HG02610 (cell line): ENCODE results near the gene ERCC4.
A peak's percentile ranks its signal among the peaks of the same experiment; 100 is the strongest.

Source experiments
- ATAC-seq: cut with Tn5 transposase; IDR thresholded peaks from one replicate; pipeline ENCODE4 v1.9.1; 2021; ENCODE audit warnings: mild to moderate bottlenecking, moderate library complexity; ENCODE audit not compliant: unreplicated experiment

Gene ERCC4

DNA sequence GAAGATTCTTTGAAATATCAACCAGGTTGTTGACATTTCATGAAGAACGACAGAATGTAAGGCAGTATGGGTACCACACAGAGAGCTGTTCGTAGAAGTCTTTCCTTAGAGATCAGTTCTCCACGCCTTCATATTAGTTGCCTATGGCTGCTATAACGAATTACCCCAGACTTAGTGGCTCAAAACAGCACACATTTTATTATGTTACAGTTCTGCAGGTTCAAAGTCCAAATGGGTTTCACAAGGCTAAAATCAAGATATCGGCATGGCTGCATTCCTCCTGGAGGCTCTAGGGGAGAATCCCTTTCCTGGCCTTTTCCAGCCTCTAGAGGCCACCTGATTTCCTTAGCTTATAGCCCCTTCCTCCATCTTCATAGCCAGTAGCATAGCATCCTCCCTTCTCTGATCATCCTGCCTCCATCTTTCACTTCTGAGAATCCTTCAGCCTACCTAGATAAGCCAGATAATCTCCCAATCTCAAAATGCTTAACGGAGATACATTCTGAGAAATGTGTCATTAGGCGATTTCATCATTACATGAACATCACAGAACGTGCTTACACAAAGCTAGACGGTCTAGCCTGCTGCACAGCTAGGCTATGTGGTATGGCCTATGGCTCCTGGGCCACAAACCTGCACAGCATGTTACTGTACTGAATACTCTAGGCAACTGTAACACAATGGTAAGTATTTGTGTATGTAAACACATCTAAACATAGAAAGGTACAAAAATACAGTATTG, 26.0 kb downstream of the ERCC4 start:
- no peak for ATAC-seq

DNA sequence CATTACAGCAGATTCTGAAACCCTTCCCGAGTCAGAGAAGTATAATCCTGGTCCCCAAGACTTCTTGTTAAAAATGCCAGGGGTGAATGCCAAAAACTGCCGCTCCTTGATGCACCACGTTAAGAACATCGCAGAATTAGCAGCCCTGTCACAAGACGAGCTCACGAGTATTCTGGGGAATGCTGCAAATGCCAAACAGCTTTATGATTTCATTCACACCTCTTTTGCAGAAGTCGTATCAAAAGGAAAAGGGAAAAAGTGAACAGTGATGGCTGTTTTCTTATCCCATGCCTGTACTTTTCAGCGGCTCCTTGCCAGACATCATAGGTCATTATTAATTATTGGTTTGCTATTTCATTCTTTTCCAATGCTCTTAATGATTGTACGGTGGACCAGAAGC, 28.1 kb downstream of the ERCC4 start:
- ATAC-seq, result no peak

DNA sequence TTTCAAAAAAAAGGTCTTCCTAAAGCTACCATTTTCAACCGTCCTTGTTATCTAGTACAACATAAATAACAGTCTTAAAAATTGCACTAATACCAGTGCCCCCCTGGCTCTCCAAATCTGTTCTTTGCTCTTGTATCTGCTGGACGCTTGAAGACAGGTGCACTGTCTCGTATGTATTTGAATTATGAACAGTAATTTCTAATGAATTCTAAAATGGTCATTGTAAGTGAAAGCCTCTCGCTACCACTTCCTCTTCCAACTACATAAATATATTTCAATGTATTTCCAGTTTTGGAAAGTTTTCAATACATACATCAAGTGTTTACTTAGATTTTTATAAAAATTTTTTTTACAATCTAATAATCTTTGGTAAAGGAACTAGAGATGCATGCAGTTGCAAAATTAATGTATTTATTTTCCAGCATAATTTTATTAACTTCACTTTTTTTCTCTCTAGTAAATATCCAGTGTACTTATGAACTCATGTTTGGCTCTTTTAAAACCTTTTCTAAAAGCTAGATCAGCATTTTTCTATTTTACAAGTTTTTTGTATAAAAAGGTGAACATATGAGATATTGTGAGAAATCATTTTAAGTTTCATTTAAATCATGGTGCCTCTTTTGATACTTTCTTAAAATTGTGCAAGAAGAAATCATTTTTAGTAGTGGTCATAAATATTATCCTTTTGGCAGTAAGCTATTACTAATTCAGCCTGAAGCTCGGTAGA, 31.0 kb downstream of the ERCC4 start:
- no peak for ATAC-seq

DNA sequence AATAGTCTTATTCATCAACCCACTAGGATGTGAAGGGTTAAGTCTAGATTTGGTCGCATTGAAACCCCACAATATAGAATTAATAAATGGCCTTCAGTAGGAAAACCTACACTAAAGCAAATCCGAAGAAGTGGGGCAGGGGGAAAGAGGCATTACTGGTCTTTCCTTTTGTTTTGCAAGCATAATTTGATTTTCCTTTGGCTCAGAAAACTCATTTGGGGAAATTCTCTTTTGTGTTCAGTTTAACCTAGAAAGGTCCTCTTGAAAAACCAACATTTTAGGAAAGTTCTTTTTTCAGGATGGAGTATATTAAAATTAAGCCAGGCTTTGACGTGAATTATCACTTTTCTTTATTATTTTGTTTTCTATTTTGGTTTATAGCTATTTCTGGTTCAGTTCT, 31.7 kb downstream of the ERCC4 start:
- ATAC-seq, result no peak

DNA sequence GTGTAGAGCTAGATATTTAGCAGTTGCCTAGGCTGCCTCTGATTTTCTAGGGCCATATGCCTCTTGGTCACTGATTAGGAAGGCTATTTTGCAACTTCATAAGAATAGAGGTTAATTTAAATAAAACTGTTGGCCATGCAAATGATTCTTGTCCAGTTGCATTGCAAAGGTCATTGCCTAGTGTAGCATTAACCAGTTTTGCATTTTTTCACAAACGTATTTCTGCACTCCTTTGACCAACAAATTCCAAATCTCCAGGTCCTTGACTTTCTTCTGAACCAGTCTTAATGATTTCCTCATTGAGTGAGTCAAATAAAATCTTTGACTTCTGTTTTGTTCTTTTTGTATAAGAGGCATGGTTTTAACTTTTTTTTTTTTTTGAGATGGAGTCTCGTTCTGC, 33.5 kb downstream of the ERCC4 start:
- ATAC-seq, result no peak

DNA sequence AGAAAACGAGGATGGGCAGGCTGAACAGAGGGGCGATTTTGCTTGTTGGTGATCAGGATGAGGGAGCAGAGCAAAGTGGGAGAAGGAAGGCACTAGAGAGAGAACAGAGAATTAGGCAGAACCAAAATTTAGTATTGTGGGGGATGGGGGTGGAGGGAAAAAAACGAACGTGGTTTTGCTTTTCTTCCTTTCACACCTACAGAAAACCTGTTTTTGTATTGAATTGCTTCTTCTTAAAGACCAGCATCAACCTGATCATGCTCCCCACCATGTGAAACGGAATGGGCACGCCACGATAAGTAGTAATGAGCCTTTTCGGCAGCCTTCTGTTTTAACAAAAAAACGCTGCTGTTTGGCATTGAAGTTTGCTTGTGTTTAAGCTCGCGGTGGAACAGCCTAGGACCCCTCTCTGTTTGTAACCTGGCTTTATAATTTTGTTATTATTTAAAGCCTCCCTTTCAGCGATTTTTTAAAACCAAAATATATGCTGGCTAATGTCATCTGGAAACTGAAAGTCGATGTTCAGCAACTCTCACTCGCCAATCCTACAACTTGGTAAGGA, 36.8 kb downstream of the ERCC4 start:
- ATAC-seq, result no peak

DNA sequence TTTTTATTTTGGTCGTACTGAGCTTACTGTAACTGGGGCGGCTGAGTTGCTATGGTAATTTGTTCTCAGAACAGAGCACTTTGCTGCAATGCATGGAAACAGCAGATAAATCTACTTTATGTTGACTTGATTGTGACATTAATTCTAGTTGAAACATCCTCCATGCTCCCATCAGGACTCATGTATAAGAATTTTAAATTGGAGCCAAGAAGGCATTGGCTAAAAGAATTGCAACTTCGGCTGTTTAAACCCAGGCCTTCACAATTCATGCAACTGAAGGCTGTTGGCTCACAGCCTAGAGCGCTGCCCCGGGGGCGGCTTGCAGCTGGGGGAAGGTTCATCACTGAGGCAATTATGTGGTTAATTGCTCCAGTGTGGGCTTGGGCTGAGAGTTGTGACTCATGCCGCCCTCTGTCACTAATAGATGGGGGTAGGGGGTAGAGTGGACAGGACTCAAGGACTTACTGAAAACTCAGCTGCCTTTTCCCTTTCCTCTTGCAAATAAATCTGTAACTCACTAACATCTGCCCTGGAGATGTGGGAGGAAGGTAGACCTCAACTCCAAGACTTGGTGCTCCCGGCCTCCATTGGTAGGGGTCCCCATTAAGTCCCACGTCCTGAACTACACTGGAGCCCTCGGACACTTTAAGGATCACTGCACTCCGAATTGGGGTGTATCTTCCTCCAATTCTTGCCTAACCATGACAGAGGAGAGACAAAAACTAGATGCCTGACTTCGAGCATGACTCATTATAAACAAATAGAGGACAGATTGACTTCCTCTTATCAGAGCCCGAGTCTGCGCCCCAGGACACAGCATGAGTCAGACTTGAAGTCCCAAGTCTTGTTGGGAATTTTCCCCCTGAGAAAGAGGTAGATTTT, 37.5 kb downstream of the ERCC4 start:
- peak; percentile 77 for ATAC-seq

DNA sequence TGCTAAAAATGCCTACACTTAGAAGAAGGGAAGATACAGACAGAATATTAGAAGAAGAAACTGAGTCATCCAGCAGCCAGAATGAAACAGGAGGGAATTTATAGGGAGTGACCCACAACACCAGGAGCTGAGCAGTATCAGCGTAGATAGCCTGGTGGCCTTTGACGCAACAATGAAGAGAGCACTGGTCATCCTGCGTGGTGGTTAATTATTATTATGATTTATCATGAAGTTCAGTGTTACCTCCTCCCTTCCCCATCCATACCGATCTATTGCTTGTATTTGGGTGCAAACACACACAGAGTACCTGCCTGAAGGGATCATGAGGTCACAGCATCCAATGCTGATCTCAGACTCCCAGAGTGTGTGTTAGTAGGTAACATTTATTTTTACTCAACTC, 38.5 kb downstream of the ERCC4 start:
- no peak for ATAC-seq

DNA sequence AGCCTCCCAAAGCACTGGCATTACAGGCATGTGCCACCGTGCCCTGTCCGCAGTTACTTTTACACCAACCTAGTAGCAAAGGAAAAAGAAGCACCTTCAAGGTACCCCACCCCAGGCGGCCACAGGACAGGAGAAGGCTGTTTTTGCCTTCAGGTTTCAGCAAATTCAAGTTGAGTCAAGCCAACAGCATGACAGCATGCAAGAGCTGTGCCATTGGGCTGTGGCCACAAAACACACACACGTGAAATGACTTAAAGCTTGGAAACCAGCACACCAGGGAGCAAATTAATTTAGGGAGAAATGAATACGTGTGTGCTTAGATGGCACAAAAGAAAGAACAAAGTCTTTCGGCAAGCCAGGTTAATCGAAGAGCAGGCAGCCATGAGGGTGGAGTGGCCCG, 39.7 kb downstream of the ERCC4 start:
- ATAC-seq, result no peak

DNA sequence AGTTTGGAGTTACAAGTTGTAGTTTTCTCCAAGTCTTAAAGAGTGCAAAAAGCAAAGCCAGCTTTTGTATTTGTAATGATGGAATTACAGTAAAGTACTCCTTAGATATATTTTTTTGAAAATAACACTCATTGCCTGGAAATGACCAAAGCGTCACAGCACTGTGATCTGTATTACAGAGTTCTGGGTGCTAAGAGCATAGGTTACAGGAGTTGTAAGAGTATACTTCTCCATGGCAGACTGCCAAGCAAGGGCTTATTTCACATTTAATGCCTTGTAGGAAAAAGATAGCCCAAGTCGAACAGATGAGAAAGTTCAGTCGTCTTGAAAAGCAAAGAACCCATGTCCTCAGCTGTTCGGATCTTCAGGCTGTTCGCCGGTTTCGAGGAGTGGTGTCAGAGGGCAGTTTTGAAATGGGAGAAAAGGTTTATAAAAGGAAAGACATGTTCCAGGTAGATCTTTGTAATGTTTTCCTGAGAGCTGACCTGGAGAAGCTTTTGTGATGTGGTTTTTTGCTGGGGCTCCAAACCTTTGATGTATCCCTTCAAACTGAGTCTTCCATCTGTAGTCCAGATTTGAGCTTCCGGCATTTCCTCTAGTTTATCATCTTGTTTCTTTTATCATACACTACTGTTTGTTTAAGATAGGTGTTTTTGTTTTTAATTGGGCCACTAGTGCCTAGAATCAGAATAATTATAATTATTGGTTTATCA, 41.3 kb downstream of the ERCC4 start:
- ATAC-seq, result no peak

DNA sequence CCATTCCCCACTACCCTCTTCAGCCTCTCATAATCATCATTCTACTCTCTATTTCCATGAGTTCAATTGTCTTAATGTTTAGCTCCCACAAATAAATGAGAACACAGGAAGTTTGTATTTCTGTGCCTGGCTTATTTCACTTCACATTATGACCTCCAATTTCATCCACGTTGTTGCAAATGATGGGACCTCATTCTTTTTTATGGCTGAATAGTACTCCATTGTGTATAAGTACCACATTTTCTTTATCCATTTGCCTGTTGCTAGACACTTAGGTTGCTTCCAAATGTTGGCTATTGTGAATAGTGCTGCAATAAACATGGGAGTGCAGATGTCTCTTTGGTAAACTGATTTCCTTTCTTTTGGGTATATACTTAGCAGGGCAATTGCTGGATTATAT, 42.3 kb downstream of the ERCC4 start:
- ATAC-seq, result no peak

DNA sequence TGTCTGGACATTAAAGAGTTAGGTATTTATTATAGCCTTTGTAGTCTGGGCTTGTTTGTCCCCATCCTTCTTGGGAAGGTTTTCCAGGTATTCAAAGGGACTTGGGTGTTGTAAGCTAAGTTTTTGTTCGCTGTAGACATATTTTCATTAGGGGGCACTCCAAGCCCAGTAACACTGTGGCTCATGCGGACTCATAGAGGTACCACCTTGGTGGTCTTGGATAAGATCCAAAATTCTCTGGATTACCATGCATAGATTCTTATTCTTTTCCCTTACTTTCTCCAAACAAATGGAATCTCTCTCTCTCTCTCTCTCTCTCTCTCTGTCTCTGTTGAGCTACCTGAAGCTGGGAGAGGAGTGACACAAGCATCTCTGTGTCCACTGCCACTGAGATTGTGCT, 48.9 kb downstream of the ERCC4 start:
- ATAC-seq, result no peak

DNA sequence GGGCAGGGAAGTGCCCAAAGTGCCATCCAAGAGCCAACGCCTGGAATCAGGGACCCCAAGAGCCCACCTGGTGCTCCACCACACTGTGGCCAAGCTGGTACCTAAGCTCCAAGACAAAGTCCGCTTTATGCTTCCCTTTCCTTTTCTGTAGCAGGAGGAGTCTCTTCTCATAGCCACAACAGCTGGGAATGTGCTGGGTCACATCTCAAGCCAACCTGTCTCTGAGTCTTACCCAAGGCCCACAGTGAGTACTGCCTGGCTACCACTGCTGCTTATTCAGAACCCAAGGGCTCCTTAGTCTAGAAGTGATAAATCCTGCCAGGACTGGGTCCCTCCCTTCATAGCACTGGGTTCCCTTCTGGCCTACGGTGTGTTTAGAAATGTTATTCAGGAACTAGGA, 49.8 kb downstream of the ERCC4 start:
- no peak for ATAC-seq

DNA sequence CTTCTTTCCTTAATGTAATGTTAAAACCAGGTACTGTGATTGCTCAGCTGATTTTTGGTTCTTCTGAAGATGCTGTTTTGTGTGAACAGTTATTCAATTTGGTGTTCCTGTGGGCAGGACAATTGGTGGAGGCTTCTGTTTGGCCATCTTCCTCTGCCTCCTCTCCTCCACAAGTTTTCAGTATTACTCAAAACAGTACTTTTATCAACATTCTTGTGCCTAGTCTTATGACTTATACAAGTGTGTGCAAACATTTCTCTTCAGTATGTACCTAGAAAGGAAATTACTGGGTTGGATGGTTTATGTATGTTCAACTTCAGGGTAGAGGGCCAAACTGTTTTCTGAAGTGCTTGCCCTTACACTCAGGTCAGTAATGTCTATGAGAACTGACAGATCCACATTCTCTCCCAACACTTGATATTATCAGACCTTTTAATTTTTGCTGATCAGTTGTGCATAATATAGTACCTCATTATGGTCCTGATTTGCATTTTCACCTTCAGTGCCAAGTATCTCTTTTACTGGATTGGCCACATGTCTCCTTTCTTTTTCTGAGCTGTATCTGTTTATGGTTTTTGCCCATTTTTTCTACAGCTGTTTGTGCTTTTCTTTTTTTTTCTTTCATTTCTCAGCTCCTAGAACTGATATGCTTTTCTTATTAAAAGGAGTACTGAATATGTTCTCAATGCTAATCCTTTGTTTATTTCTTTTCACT, 50.9 kb downstream of the ERCC4 start:
- ATAC-seq, result no peak

DNA sequence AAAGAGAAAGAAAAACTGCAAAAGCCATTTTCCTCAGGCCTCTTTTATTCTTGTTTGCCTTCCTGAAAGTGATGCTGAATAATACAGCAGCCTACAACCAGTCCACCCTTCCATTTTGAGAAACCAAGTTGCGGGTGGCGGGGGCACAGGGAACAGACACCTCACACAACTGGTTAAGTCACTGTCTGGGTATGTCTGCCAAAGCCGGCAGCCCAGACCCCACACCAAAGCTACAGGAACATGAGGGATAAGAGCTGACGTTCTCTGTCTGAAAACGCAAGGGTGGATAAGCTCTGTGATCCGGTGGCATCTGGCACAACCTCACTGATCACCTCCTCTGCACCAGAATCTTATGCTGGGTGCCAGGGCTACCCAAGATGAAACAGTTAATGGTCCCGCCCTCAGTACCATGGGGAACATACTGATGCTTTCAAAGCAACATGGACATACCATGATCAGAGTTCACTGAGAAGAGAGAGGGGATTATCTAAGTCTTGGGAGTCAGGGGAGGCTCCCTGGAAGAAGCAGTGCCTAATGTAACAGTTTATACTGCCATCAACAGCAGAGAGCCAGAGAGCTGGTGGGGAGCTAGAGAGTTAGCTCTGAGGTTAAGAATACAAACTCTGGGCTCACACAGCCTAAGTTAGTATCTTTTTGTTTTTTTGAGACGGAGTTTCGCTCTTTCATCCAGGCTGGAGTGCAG, 53.5 kb downstream of the ERCC4 start:
- no peak for ATAC-seq

DNA sequence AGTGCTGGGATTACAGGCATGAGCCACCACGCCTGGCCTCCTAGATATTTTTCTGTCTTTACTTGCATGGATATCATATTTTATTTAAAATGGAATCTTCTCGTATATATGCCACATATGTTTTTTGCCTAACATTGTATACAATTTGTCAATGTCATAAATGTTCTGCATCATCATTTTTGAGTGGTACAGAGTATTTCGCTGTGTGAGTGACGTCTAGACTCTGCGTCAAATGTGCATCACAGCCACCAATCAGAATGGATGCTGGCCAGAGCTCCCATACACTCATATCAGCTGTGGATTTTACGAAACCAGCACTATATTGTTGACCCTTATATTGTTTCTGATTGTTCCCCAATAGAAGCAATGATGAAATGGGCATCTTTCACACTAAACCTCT, 57.2 kb downstream of the ERCC4 start:
- no peak for ATAC-seq

DNA sequence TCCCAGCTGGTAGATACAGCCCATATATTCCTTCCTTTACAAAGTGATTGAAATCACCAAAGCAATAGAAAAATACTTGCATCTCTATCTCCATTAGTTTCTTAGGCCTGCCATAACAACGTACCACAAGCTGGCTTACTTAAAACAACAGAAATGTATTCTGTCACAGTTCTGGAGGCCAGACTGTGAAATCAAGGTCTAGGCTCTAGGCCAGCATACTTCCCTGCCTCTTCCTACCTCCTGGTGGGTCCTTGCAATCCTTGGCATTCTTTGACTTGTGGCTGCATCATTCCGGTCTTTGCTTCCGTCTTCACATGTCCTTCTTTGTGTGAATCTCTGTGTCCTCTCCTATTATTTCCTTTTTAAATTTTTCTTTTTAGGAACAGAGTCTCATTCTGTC, 62.5 kb downstream of the ERCC4 start:
- ATAC-seq, result no peak

DNA sequence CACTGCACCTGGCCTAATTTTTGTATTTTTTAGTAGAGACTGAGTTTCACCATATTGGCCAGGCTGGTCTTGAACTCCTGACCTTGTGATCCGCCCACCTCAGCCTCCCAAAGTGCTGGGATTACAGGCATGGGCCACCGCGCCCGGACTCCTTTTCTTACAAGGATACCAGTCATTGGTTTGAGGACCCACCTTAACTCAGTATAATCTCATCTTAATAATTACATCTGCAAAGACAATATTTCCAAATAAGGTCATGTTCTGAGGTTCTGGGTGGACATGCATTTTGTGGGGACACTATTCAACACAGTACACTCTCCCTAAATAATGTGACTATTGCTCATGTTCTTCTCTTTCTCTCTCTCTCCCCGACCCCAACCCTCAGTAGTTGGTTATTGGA, 63.7 kb downstream of the ERCC4 start:
- ATAC-seq, result no peak

DNA sequence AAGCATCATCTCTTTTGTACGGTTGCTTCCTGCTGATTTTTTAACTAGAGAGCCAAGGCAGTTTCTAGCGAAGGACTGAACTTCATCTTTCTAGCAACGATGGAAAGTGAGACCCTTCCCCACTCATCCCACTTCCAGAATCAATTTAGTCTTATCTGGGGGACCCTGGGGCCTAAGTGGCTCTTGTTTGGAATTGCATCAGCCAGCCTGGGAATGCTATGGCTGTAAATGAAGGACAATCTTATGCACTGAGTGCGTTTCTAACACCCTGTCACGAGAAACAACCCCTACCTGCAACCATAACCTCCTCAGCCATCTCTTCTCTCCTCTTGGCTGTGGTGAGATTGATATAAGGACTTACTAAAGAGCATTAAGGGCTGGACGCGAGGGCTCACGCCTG, 64.8 kb downstream of the ERCC4 start:
- ATAC-seq, result no peak

DNA sequence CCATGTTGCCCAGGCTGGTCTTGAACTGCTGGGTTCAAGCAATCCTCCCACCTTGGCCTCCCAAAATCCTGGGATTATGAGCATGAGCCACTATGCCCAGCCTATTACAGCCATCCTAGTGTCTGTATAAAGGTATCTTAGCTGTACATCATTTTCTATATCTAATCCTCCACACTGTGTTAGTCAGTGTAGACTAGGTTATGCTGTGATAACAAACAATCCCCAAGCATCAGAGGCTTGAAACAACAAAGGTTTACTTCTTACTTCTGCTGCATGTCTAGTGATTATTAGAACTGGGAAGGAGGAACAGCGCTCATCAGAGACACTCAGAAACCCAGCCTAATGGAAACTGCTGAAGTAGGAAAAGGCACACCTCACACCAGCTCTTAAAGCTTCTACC, 68.1 kb downstream of the ERCC4 start:
- no peak for ATAC-seq
